Caco-2 (cell line): ENCODE measurements around the gene NFKB1. TPM values are rescaled to one million over a fixed set of nuclear protein-coding genes. Genes with fewer than 3 reads are reported as not detected.

Experiments used
- Bru-seq: library from RNA; stranded (reverse); fragments of 400-500 nt; gene quantifications from one replicate; lab custom pipeline; 2021; lab: Mats Ljungman, UMichigan
- BruChase-seq, 2 experiments: library from RNA; stranded (reverse); fragments of 400-500 nt; gene quantifications; one replicate each; lab custom pipeline; 2021; lab: Mats Ljungman, UMichigan
- BruUV-seq: library from RNA; stranded (reverse); fragments of 400-500 nt; replicated peaks from 2 replicates; lab custom pipeline; 2021; lab: Mats Ljungman, UMichigan
- CTCF ChIA-PET: fragments of 300-600 bp; sonication (Branson Sonifier 250); formaldehyde crosslinking; loops from one replicate; lab custom pipeline; 2022; ENCODE audit warnings: antibody characterized with exemption; lab: Charles Lee
- POLR2A ChIA-PET: fragments of 300-600 bp; sonication (Branson Sonifier 250); formaldehyde crosslinking; loops from one replicate; lab custom pipeline; 2022; ENCODE audit warnings: antibody characterized with exemption; lab: Charles Lee
- DNase-seq, 2 experiments: peaks; one replicate each; pipeline versions ENCODE4 v3.0.0 to v3.0.0-alpha.2; 2020 to 2022
- H3K27me3 ChIP-seq: replicated peaks from 2 replicates; pipeline ENCODE4 v1.6.0; 2011; ENCODE audit warnings: low read length; ENCODE audit not compliant: control insufficient read depth, insufficient read depth
- H3K36me3 ChIP-seq: 2 replicates; pipeline ENCODE4 v1.5.1; 2011; ENCODE audit warnings: low read length; ENCODE audit not compliant: control insufficient read depth, insufficient read depth
- H3K4me1 ChIP-seq: fragments of 250-450 bp; sonication (Bioruptor Pico); 2 replicates; pipeline ENCODE4 v1.5.1; 2020; ENCODE audit warnings: mild to moderate bottlenecking
- H3K4me3 ChIP-seq: 2 replicates; pipeline ENCODE4 v1.5.1; 2011; ENCODE audit warnings: low read depth, mild to moderate bottlenecking, control low read depth, low read length
- H3K9me3 ChIP-seq: fragments of 250-450 bp; sonication (Bioruptor Pico); 2 replicates; pipeline ENCODE4 v1.5.1; 2020; ENCODE audit warnings: mild to moderate bottlenecking, moderate library complexity
- H3K27ac Mint-ChIP-seq: one replicate; pipeline ENCODE4 v1.8.0; 2022; ENCODE audit warnings: mixed read lengths; ENCODE audit not compliant: unreplicated experiment
- H3K27me3 Mint-ChIP-seq: one replicate; pipeline ENCODE4 v1.8.0; 2022; ENCODE audit warnings: mixed read lengths; ENCODE audit not compliant: insufficient read depth, unreplicated experiment
- H3K36me3 Mint-ChIP-seq: one replicate; pipeline ENCODE4 v1.8.0; 2022; ENCODE audit warnings: mild to moderate bottlenecking, mixed read lengths; ENCODE audit not compliant: insufficient read depth, unreplicated experiment
- H3K4me1 Mint-ChIP-seq: one replicate; pipeline ENCODE4 v1.8.0; 2022; ENCODE audit warnings: low read depth, mixed read lengths; ENCODE audit not compliant: unreplicated experiment
- H3K4me3 Mint-ChIP-seq: one replicate; pipeline ENCODE4 v1.8.0; 2022; ENCODE audit warnings: mild to moderate bottlenecking, moderate library complexity, mixed read lengths; ENCODE audit not compliant: unreplicated experiment
- H3K9me3 Mint-ChIP-seq: one replicate; pipeline ENCODE4 v1.8.0; 2022; ENCODE audit warnings: mixed read lengths; ENCODE audit not compliant: unreplicated experiment
- intact Hi-C: fragments of 100-400 bp; cut with micrococcal nuclease; formaldehyde crosslinking; loops from one replicate; pipeline ENCODE4 v1.10.0; 2022; ENCODE audit not compliant: unreplicated experiment
- long read RNA-seq: library from polyadenylated mRNA; stranded (forward); transcript quantifications from one replicate; pipeline ENCODE4 v2.0.0, GENCODE V29; 2022
- total RNA-seq: library from RNA; stranded (reverse); gene quantifications from 2 replicates; pipeline ENCODE4 v1.2.3, GENCODE V29; 2022
- TF ChIP-seq, protein P1 (sequence below), 2 experiments: fragments of 200-600 bp in 1 of 2; IDR thresholded peaks; 1 replicate in 1 of 2; 2 replicates in 1 of 2; pipeline versions ENCODE4 v1.5.1 to v1.8.0; 2011 to 2022; ENCODE audit warnings: antibody characterized with exemption in 1 of 2, control low read depth in 1 of 2, inconsistent platforms in 1 of 2, low read depth in 1 of 2, low read length in 1 of 2, mild to moderate bottlenecking in 1 of 2, moderate library complexity in 1 of 2; ENCODE audit not compliant: insufficient read depth in 1 of 2, severe bottlenecking in 1 of 2, unreplicated experiment in 1 of 2

The NFKB1 gene, protein sequence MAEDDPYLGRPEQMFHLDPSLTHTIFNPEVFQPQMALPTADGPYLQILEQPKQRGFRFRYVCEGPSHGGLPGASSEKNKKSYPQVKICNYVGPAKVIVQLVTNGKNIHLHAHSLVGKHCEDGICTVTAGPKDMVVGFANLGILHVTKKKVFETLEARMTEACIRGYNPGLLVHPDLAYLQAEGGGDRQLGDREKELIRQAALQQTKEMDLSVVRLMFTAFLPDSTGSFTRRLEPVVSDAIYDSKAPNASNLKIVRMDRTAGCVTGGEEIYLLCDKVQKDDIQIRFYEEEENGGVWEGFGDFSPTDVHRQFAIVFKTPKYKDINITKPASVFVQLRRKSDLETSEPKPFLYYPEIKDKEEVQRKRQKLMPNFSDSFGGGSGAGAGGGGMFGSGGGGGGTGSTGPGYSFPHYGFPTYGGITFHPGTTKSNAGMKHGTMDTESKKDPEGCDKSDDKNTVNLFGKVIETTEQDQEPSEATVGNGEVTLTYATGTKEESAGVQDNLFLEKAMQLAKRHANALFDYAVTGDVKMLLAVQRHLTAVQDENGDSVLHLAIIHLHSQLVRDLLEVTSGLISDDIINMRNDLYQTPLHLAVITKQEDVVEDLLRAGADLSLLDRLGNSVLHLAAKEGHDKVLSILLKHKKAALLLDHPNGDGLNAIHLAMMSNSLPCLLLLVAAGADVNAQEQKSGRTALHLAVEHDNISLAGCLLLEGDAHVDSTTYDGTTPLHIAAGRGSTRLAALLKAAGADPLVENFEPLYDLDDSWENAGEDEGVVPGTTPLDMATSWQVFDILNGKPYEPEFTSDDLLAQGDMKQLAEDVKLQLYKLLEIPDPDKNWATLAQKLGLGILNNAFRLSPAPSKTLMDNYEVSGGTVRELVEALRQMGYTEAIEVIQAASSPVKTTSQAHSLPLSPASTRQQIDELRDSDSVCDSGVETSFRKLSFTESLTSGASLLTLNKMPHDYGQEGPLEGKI
- total RNA-seq (33.0 and 39.8 TPM in 2 replicates), Bru-seq, nascent RNA (percentile 84 among the genes with signal in this experiment), BruChase-seq, experiment 1, labeled RNA remaining after a 2-hour chase (percentile 69 among the genes with signal in this experiment), BruChase-seq, experiment 2, labeled RNA remaining after a 6-hour chase (percentile 67 among the genes with signal in this experiment)
- long read RNA-seq, full-length matches to known transcripts = 40 of 76 reads
- long read RNA-seq, partial matches to known transcripts = 12 of 76 reads
- long read RNA-seq, other reads (novel, unspliced or antisense) = 24 of 76 reads

DNA sequence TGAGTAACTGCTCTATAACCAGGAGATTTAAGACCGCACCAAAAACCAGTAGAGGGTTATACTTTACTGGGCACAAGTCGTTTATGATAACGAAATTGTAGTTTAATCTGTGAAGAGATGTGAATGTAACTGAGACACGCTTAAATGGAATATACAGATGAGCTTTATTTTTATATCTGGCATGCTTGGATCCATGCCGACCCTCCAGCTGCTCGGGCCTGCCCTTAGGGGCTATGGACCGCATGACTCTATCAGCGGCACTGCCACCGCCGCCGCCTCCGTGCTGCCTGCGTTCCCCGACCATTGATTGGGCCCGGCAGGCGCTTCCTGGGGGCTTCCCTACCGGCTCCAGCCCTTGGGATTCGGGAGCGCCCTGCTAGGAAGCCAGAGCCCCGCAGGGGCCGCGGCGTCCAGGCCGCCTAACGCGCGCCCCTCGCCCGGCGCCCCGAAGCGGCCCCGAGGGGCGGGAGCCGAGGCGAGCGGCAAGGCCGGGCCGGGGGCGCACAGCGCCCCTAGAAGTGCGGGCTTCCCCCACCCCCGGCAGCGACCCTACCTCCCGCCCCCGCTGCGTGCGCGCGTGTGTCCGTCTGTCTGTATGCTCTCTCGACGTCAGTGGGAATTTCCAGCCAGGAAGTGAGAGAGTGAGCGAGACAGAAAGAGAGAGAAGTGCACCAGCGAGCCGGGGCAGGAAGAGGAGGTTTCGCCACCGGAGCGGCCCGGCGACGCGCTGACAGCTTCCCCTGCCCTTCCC is at the start of gene NFKB1:
NFKB1 (plus strand) TSS at position 664 of the 751 bp plus-strand sequence. CDS start 24,160 bp downstream, outside the sequence.
- POLR2A ChIA-PET = interaction anchor here (0.6 kb wide), 1 partner anchor 599 kb away, joined by 3 read pairs; the partner anchor contains the start of gene BDH2
- Mint-ChIP-seq H3K27ac (peak within 1 kb of the TSS; percentile 96), H3K36me3 (peaks cover 10% of the 10 kb centered on the region), H3K27me3 (no peaks in the 10 kb centered on the region), H3K4me3 (peak within 1 kb of the TSS; percentile 95), H3K4me1 (peaks cover 31% of the 10 kb centered on the region), H3K9me3 (no peaks in the 10 kb centered on the region)
- no peaks in the 10 kb centered on the region for H3K36me3 ChIP-seq
- H3K4me3 ChIP-seq = peak within 1 kb of the TSS; percentile 72
- TF ChIP-seq, protein P1, sequence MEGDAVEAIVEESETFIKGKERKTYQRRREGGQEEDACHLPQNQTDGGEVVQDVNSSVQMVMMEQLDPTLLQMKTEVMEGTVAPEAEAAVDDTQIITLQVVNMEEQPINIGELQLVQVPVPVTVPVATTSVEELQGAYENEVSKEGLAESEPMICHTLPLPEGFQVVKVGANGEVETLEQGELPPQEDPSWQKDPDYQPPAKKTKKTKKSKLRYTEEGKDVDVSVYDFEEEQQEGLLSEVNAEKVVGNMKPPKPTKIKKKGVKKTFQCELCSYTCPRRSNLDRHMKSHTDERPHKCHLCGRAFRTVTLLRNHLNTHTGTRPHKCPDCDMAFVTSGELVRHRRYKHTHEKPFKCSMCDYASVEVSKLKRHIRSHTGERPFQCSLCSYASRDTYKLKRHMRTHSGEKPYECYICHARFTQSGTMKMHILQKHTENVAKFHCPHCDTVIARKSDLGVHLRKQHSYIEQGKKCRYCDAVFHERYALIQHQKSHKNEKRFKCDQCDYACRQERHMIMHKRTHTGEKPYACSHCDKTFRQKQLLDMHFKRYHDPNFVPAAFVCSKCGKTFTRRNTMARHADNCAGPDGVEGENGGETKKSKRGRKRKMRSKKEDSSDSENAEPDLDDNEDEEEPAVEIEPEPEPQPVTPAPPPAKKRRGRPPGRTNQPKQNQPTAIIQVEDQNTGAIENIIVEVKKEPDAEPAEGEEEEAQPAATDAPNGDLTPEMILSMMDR (IDR thresholded peaks at IDR 0.05; ENCODE audit: insufficient read depth in 1 of 2, low read depth in 1 of 2, low read length in 1 of 2, severe bottlenecking in 1 of 2, unreplicated experiment in 1 of 2) = no peak
- H3K9me3 ChIP-seq = no peaks in the 10 kb centered on the region
- H3K4me1 ChIP-seq = peaks cover 18% of the 10 kb centered on the region; the same call in 1 of the 2 replicates
- intact Hi-C loops = loop anchor here (1.0 to 10.0 kb wide), 4 partner anchors 51 to 156 kb away; partner anchors contain the start of gene SLC39A8
- CTCF ChIA-PET = interaction anchor here (0.6 to 1.0 kb wide), 3 partner anchors 91 to 243 kb away, joined by 3 read pairs; no protein-coding TSS in a partner anchor
- H3K27me3 ChIP-seq = no peaks in the 10 kb centered on the region
- peak in 1 of 2 experiments; percentile 25 for DNase-seq
- TSS peak; percentile 85 for BruUV-seq

DNA sequence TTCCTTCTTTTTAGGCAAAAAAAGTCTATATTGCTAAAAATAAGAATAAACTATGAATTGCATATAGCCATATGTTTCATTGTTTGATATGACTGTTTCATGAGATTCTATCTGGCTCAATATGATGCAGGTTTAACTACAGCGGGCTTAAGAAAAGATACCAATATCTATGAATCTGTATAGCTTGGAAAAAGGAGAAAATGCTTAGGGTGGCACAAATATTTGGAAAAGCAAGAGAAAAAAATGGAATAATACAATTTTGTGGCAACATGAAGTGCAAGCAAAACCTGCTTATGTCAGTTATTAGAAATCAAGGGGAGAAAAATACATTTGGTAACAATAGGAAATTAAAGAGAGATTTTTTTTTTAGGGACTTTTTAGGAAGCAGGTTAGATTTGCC is 48.3 kb upstream of the NFKB1 start:
- Histone ChIP-seq H3K36me3 (no peaks in the 10 kb centered on the region), H3K4me3 (no peak overlapping the region), H3K9me3 (no peaks in the 10 kb centered on the region), H3K27me3 (no peaks in the 10 kb centered on the region), H3K4me1 (no peaks in the 10 kb centered on the region)
- Mint-ChIP-seq H3K27ac (no peak overlapping the region), H3K9me3 (no peaks in the 10 kb centered on the region), H3K4me1 (no peaks in the 10 kb centered on the region), H3K4me3 (no peak overlapping the region), H3K27me3 (no peaks in the 10 kb centered on the region), H3K36me3 (no peaks in the 10 kb centered on the region)
- CTCF ChIA-PET = no interaction called here
- POLR2A ChIA-PET = no interaction called here
- TF ChIP-seq, protein P1 (IDR thresholded peaks at IDR 0.05; ENCODE audit: insufficient read depth in 1 of 2, low read depth in 1 of 2, low read length in 1 of 2, severe bottlenecking in 1 of 2, unreplicated experiment in 1 of 2) = no peak
- no TSS peak for BruUV-seq
- intact Hi-C loops = no loop called here
- DNase-seq = no peak
